ENCODE data around the gene HIGD1B.

HIGD1B gene

DNA sequence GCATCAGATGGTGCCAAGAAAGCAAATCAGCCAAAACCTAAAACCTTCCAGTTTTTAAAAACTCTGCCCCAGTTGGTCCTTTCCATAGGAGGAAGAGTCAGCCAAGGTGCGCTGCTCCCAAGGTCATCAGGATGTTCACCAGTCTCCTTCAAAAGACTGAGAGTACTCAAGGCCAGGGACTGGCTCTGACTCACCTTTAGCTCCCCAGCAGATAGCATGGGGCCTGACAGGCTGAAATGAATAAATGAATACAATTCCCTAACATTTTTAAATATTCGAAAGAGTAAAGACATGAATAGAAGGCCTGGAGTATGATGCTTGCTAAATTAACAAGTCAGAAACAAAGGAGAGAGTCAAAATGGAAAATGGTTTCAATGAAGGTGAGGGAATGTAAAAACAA is 32.4 kb downstream of the HIGD1B start:
- DNase-seq: no peak

DNA sequence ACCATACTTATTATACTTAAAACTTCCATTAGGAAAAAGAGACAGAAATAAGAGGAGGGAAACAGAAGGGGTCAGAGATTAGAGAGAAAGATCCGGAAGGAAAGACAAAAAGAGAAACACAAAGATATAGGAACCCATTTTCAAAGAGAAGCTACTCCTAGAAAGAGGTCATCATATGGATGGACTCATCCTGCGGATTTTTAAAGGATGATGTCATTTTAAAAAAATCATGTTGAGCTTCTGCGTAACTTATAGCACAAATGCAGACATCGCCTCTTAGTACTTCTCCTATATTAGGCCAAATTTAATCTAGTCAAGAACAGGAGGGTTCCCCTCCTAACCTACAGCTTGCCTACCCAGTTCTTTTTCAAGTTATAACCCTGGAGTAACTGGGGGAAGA is 33.5 kb downstream of the HIGD1B start:
- DNase-seq: no peak

DNA sequence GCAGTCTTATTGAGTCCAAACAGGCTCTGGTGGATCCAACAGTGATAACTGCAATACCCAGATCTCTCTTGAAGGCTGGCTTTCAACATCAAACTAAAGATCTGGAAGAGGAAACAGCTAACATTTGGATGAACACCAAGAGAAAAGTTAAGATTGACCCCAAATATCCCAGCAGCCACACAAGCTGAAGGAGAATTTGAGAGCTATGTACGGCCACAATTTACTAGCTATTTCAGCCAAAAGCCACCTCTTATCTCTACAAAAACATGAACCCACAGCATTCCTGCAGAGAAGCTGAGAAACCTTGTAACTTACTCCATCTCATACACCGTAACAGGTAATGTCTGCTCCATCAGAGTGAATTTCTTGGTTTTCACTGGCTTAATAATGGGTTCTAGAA is 37.3 kb downstream of the HIGD1B start:
- no peak for DNase-seq

DNA sequence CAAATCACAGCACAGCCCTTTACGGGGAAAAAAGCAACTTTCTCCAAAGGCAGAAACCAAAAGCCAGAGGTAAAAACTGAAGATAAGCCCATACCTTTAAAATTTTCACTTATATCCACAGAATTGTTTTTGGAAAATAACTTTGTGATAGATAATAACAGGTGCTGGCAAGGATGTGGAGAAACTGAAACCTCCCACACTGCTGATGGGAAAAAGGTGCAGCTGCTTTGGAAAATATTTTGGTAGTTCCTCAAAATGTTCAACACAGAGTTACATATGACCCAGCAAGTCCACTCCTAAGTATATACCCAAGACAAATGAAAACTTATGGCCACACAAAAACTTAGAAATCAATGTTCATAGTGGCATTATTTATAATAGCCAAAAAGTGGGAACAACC is 39.3 kb downstream of the HIGD1B start:
- peak in 1 of 3 donors; percentile 11 for DNase-seq

DNA sequence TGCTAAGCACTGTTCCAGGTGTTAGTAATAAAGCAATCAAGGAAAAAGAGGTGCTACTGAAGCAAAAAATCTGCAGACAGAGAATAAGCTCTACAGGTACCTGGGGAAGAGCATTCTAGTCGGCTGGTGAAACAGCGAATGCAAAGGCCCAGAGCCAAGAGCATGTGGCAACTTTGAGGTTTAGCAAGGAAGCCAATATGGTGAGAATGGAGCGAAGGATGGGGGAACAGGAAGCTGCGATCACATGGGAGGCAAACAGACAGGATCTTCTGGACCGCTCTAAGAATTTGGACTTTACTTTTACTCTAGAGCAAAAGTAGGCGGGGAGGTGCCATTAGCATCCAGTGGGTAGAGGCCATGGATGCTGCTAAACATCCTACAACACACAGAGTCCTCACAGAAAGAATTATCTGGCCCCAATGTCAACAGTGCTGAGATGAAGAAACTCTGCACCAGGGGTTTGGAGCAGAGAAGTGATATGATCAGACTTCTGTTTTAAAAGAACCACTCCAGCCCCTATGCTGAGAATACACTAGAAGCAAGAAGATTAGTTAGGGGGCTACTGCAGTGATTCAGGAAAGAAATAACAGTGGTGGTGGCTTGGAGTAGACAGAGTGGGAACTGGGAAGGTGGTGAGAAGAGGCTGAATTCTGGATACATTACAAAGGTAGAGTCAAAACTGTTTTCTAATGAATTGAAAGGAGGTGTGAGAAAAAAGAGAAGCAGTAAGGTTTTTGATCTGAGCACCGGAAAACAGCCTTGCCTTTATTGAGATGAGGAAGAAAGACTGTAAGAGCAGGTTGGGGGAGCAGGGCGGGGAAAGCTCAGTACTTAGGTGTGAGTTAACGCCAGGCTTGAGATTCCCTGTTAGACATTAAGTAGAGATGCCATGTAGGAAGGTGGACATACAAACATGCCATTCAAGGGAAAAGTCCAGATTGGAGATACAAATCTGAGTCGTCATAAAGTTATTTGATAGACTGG is 40.6 kb downstream of the HIGD1B start:
- peak in 1 of 3 donors; percentile 17 for DNase-seq

DNA sequence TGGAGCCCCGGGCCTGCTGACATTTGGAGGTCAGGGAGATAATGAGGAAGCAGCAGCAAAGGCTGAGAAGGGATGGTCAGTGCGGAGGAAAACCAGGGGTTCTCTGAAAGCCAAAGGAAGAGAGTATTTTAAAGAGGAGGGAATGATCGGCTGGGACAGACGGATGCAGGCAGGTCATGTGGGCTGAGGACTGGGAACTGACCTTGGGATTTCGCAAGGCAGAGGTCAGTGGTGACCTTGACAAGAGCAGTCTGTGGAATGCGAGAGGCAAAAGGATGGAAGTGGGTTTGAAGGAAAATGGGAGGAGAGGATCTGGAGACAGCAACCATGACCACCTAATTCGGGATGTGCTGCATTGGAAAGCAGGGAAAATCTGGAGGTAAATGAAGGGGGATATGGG is 41.3 kb downstream of the HIGD1B start:
- DNase-seq: peak in 1 of 3 donors; percentile 22

DNA sequence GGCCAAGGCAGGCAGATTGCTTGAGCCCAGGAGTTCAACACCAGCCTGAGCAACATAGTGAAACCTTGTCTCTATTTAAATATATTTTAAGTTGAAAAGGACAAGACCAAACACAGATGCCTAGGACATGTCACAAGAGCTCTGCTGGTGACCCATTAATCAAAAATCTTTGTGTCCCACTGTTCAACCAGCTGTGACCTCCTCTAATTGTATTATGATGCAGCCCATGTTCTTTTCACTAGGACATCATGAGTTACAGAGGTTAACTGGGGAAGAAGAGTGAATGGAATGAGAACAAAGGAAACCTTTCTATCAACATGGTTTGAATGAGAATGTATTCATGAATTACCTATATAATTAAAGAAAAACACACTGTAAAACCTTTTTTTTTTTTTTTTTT is 44.6 kb downstream of the HIGD1B start:
- DNase-seq: no peak

DNA sequence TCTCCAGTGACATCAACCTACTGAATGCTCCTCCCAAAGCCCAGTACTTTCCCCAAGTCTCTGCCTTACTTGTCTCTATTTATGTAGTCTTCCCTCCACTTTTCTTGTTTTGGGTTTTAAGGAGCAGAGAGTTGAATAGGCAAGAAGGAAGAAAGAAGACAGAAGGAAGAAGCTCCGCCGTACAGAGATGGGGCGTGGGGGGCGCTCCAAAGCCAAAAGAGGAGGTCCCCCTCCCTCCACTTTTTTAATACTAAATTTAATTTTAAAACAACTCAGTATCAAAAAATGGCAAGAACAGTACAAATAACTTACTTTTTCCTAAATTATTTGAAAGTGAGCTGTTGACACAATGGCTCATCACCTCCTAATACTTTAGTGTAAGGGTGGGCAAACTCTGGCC is 47.0 kb downstream of the HIGD1B start:
- DNase-seq: no peak

DNA sequence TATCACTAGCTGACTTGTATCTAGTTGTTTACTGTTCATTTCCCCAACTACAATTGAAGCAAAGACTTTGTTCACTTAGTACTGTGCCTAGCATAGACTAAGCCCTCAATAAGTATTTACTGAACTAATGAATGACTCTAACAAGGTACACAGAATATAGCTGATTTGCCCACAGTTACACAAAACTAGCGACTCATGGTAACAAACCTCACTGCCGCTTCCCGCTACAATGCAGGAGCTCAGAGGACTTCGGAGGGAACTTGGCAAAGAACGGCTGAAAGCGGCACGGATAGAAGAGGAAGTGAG is 51.0 kb downstream of the HIGD1B start:
- peak; percentile 79 to 80 (median 79) for DNase-seq

DNA sequence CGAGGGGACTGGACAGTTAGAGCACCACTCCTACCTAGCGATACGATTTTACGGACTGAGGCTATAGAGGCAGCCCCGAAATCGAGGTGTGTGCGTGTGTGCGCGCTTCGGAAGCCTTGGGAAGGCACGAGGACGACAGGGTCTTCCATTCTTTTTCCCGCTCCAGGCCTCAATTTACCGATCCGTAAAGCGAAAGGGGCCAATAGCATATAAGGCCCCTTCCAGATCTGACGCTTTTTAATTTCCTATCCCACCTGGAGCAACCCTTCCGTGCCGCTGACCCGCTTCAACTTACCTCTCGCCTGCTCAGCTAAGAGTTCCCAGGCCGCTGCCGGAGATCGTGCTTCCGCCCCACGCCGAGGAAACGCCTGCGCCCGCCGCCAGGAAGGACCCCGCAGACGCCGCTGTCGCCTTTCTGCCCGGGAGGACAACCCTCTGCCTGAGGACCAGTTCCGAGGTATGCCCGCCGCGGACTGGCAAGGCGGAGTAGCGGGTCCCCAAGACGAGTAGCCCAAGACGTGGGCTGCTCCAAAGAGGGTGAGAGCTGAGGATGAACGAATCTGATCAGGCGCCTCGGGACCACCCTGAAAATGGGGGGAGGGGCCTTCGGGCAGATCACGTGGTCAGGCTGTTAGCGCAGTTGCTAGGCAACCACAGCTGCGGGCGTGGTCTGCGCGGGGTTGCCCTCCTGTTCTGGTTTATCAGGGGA is 51.5 kb downstream of the HIGD1B start, which contains the start of gene EFTUD2:
Gene EFTUD2, minus strand, starts transcription at position 372 of the 709 bp plus-strand sequence. CDS start 4,924 bp downstream, outside the sequence.
- DNase-seq: peak; percentile 91 to 95 (median 95)
